ENCODE data around the gene HS6ST3. TPM values are rescaled to one million over a fixed set of nuclear protein-coding genes. Genes with fewer than 3 reads are reported as not detected.

Gene HS6ST3
- total RNA-seq, 1 experiment from 2014 or later = not detected

- Histone ChIP-seq H3K4me1 (peaks cover 9% of the 10 kb centered on the region), H3K36me3 (ENCODE audit: control insufficient read depth, insufficient read depth, low read length) (no peaks in the 10 kb centered on the region), H3K27me3 (replicated peaks; ENCODE audit: control insufficient read depth, insufficient read depth, low read length) (no peaks in the 10 kb centered on the region), H3K4me3 (ENCODE audit: low read depth, low read length) (no peak overlapping the region), H3K9me3 (peaks cover 5% of the 10 kb centered on the region; the same call in 1 of the 2 replicates)
- no peak overlapping the region for H3K4me3 Mint-ChIP-seq (ENCODE audit: unreplicated experiment)
- no peak overlapping the region for H3K27ac Mint-ChIP-seq (ENCODE audit: unreplicated experiment)
- POLR2A ChIA-PET = no interaction called here
- H3K27me3 Mint-ChIP-seq (ENCODE audit: insufficient read depth, unreplicated experiment) = peaks cover 2% of the 10 kb centered on the region
- H3K36me3 Mint-ChIP-seq (ENCODE audit: insufficient read depth, unreplicated experiment) = no peaks in the 10 kb centered on the region
- CTCF ChIA-PET = no interaction called here
- H3K4me1 Mint-ChIP-seq (ENCODE audit: low read depth, unreplicated experiment) = peaks cover 3% of the 10 kb centered on the region
- no peaks in the 10 kb centered on the region for H3K9me3 Mint-ChIP-seq (ENCODE audit: unreplicated experiment)
- no TSS peak for BruUV-seq (replicated peaks)
- DNase-seq = no peak
- intact Hi-C loops (cut with micrococcal nuclease; ENCODE audit: unreplicated experiment) = no loop called here
- no peak for TF ChIP-seq CTCF (IDR thresholded peaks at IDR 0.05; ENCODE audit: insufficient read depth in 1 of 2, low read depth in 1 of 2, low read length in 1 of 2, severe bottlenecking in 1 of 2, unreplicated experiment in 1 of 2)
Observed at GRCh38 chr13:96681766-96682165, 591.9 kb downstream of the HS6ST3 start.

- no peak overlapping the region for H3K4me3 ChIP-seq (ENCODE audit: low read depth, low read length)
- Mint-ChIP-seq H3K4me1 (ENCODE audit: low read depth, unreplicated experiment) (no peaks in the 10 kb centered on the region), H3K27ac (ENCODE audit: unreplicated experiment) (no peak overlapping the region), H3K36me3 (ENCODE audit: insufficient read depth, unreplicated experiment) (no peaks in the 10 kb centered on the region), H3K4me3 (ENCODE audit: unreplicated experiment) (no peak overlapping the region), H3K9me3 (ENCODE audit: unreplicated experiment) (no peaks in the 10 kb centered on the region), H3K27me3 (ENCODE audit: insufficient read depth, unreplicated experiment) (peaks cover 6% of the 10 kb centered on the region)
- no peaks in the 10 kb centered on the region for H3K27me3 ChIP-seq (replicated peaks; ENCODE audit: control insufficient read depth, insufficient read depth, low read length)
- no peaks in the 10 kb centered on the region for H3K9me3 ChIP-seq
- ChIA-PET CTCF (no interaction called here), POLR2A (no interaction called here)
- no peak for TF ChIP-seq CTCF (IDR thresholded peaks at IDR 0.05; ENCODE audit: insufficient read depth in 1 of 2, low read depth in 1 of 2, low read length in 1 of 2, severe bottlenecking in 1 of 2, unreplicated experiment in 1 of 2)
- DNase-seq = no peak
- no peaks in the 10 kb centered on the region for H3K4me1 ChIP-seq
- BruUV-seq (replicated peaks) = no TSS peak
- intact Hi-C loops (cut with micrococcal nuclease; ENCODE audit: unreplicated experiment) = no loop called here
- no peaks in the 10 kb centered on the region for H3K36me3 ChIP-seq (ENCODE audit: control insufficient read depth, insufficient read depth, low read length)
Observed at GRCh38 chr13:96684469-96684868, 594.6 kb downstream of the HS6ST3 start.

DNA sequence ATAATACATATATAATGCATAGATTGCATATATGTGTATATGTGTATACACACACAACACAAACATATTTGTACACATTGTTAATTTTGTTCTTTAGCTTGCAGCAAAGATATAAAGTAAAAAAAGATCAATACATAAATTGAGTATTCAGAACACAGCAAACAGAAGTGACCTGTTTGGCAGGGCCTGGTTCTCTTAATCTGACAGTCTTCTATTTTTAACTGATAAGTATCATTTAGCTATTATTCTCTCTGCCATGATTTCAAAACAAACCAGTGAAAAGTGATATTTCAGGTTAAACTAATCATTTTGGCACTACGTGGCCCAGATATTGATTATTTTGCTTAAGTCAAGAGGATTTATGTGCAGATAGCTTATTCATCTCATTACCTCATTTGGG lies 595.0 kb downstream of the HS6ST3 start:
- DNase-seq = no peak
- Histone ChIP-seq H3K4me3 (ENCODE audit: low read depth, low read length) (no peak overlapping the region), H3K4me1 (no peaks in the 10 kb centered on the region), H3K36me3 (ENCODE audit: control insufficient read depth, insufficient read depth, low read length) (no peaks in the 10 kb centered on the region), H3K9me3 (no peaks in the 10 kb centered on the region), H3K27me3 (replicated peaks; ENCODE audit: control insufficient read depth, insufficient read depth, low read length) (no peaks in the 10 kb centered on the region)
- no peak for TF ChIP-seq CTCF (IDR thresholded peaks at IDR 0.05; ENCODE audit: insufficient read depth in 1 of 2, low read depth in 1 of 2, low read length in 1 of 2, severe bottlenecking in 1 of 2, unreplicated experiment in 1 of 2)
- Mint-ChIP-seq H3K36me3 (ENCODE audit: insufficient read depth, unreplicated experiment) (no peaks in the 10 kb centered on the region), H3K27ac (ENCODE audit: unreplicated experiment) (no peak overlapping the region), H3K4me1 (ENCODE audit: low read depth, unreplicated experiment) (no peaks in the 10 kb centered on the region), H3K4me3 (ENCODE audit: unreplicated experiment) (no peak overlapping the region), H3K27me3 (ENCODE audit: insufficient read depth, unreplicated experiment) (peaks cover 6% of the 10 kb centered on the region), H3K9me3 (ENCODE audit: unreplicated experiment) (no peaks in the 10 kb centered on the region)
- intact Hi-C loops (cut with micrococcal nuclease; ENCODE audit: unreplicated experiment) = no loop called here
- ChIA-PET POLR2A (no interaction called here), CTCF (no interaction called here)
- BruUV-seq (replicated peaks) = no TSS peak
